ENCODE results near the gene ZBTB48. TPM values are rescaled to one million over a fixed set of nuclear protein-coding genes. Genes with fewer than 3 reads are reported as not detected.

Gene ZBTB48
- polyA plus RNA-seq, 1 experiment = 7.5 TPM

DNA sequence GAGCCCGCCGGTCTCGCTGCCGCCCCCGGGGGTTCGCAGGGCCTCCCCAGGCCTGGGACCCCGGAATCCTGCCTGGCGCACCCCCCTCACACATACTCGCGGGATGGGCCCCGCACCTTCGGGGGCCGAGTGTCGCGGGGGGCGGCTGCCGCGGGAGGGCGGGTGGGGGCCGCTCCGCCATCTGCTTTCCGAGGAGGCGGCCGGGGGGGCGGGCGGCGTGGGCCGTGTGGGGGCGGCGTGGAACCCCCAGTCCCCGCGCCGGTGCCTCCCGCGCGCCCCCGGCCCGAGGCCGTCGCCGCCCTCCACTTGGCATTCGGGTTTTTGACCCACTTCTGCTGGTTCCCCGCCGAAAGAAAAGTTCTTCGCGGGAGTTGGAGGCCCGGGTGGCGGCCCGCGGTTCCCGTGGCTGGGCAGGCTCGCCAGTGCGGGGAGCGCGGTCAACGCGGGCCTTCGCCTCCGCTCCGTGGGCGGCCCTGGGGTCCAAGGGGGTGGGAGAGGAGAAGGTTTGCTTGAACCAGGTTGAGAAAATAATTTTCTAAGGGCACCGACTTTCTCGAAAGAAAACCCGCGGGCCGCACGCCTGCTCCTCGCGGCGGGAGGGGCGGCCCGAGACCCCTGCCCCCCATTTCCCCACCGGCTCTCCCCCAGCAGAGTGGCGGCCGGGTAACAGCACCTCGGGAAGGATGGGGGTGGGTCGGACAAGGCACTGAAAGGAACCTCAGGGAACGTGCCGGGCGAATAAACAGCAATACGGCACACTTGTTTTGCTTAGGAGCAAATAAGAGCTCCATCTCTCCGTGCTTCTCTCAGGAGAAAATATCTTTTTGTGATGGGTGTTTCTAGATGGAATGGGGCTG, 35.4 kb downstream of the ZBTB48 start:
- POLR2A ChIA-PET = interaction anchor here (1.1 kb wide), 2 partner anchors 12 to 13 kb away, joined by 3 to 4 read pairs; no protein-coding TSS in a partner anchor
- peak overlapping the region; percentile 72 for H3K4me3 ChIP-seq (ENCODE audit: low read depth, low read length)
- CTCF ChIA-PET = interaction anchor here (1.1 kb wide), 1 partner anchor 31 kb away, joined by 4 read pairs; no protein-coding TSS in a partner anchor
- no peak for DNase-seq (ENCODE audit: low read depth, low spot score)
- TF ChIP-seq, protein P1, sequence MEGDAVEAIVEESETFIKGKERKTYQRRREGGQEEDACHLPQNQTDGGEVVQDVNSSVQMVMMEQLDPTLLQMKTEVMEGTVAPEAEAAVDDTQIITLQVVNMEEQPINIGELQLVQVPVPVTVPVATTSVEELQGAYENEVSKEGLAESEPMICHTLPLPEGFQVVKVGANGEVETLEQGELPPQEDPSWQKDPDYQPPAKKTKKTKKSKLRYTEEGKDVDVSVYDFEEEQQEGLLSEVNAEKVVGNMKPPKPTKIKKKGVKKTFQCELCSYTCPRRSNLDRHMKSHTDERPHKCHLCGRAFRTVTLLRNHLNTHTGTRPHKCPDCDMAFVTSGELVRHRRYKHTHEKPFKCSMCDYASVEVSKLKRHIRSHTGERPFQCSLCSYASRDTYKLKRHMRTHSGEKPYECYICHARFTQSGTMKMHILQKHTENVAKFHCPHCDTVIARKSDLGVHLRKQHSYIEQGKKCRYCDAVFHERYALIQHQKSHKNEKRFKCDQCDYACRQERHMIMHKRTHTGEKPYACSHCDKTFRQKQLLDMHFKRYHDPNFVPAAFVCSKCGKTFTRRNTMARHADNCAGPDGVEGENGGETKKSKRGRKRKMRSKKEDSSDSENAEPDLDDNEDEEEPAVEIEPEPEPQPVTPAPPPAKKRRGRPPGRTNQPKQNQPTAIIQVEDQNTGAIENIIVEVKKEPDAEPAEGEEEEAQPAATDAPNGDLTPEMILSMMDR (IDR thresholded peaks at IDR 0.05; ENCODE audit: low read depth, low read length) = no peak
- H3K27me3 ChIP-seq (ENCODE audit: control insufficient read depth, insufficient read depth, low read length) = no peaks in the 10 kb centered on the region
- no peaks in the 10 kb centered on the region; the same call in 1 of the 2 replicates for H3K9me3 ChIP-seq (ENCODE audit: control insufficient read depth, insufficient read depth, low read length)
- peak overlapping the region; percentile 21 for H3K27ac ChIP-seq (ENCODE audit: low read depth, low read length)

DNA sequence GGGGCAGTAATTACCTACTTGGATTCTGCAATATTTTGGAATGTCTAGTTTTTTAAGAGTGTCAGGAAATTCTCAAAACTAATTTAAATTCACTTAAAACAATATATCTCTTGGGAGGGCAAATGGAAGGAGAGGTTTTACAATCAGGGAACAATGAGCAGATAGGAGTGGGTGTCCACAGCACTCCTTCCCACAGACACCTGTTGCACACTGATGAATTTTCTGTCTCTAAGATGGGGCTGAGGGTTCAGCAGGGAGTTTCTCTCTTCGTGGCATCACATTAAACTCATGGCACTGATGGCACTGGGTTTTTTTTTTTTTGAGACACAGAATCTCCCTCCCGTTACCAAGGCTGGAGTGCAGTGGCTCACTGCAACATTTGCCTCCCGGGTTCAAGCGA, 39.3 kb downstream of the ZBTB48 start:
- TF ChIP-seq, protein P1 (IDR thresholded peaks at IDR 0.05; ENCODE audit: low read depth, low read length) = no peak
- no peaks in the 10 kb centered on the region; the same call in 1 of the 2 replicates for H3K9me3 ChIP-seq (ENCODE audit: control insufficient read depth, insufficient read depth, low read length)
- DNase-seq (ENCODE audit: low read depth, low spot score) = no peak
- POLR2A ChIA-PET = interaction anchor here (0.6 kb wide), 1 partner anchor 84 kb away, joined by 6 read pairs; no protein-coding TSS in a partner anchor
- H3K27ac ChIP-seq (ENCODE audit: low read depth, low read length) = no peak overlapping the region
- H3K4me3 ChIP-seq (ENCODE audit: low read depth, low read length) = no peak overlapping the region
- CTCF ChIA-PET = no interaction called here
- H3K27me3 ChIP-seq (ENCODE audit: control insufficient read depth, insufficient read depth, low read length) = no peaks in the 10 kb centered on the region

DNA sequence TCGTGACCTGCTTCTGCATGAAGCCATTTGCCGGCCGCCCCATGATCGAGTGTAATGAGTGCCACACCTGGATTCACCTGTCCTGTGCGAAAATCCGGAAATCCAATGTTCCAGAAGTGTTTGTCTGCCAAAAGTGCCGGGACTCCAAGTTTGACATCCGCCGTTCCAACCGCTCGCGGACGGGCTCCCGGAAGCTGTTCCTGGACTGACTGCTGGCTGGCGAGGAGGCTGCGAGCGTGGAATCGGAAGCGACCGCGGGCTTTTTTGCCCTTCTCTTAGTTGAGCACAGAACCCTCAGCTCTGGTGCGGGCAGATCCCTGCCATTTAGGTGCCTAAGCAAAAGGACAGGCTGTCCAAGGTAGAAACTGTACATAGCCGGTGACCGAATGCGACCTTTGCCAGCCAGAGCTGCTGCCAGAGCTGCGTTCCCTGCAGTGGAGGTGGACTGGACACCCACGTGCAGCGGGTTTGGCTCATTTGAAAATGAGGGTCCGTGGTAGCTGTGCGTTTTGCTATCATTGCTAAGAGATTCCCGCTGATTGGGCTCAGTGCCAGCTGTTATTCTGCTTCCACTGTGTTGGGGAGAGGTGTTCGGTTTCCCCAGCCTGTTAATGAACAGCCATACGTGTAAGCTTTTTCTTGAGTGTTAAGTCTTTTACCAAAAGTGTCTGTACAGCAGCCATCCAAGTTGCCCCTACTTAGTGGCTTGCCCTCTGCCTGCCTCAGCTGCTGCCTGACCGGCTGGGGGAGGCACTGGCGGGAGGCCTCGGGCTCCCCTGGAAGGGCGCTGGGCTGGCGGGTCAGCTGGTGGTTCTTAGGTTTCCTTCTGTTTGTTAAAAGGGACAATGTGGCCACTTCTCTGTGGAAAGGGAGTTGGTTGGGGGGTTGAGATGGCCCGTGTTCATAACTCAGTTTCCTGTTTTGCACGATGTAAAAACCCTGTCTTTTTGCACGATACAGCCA, 41.9 kb downstream of the ZBTB48 start:
- Histone ChIP-seq H3K9me3 (ENCODE audit: control insufficient read depth, insufficient read depth, low read length) (no peaks in the 10 kb centered on the region; the same call in 1 of the 2 replicates), H3K27ac (ENCODE audit: low read depth, low read length) (no peak overlapping the region), H3K4me3 (ENCODE audit: low read depth, low read length) (no peak overlapping the region), H3K27me3 (ENCODE audit: control insufficient read depth, insufficient read depth, low read length) (no peaks in the 10 kb centered on the region)
- ChIA-PET CTCF (interaction anchor here (0.5 kb wide), 1 partner anchor 69 kb away, joined by 3 read pairs; no protein-coding TSS in a partner anchor), POLR2A (no interaction called here)
- DNase-seq (ENCODE audit: low read depth, low spot score) = no peak
- TF ChIP-seq, protein P1 (IDR thresholded peaks at IDR 0.05; ENCODE audit: low read depth, low read length) = no peak

DNA sequence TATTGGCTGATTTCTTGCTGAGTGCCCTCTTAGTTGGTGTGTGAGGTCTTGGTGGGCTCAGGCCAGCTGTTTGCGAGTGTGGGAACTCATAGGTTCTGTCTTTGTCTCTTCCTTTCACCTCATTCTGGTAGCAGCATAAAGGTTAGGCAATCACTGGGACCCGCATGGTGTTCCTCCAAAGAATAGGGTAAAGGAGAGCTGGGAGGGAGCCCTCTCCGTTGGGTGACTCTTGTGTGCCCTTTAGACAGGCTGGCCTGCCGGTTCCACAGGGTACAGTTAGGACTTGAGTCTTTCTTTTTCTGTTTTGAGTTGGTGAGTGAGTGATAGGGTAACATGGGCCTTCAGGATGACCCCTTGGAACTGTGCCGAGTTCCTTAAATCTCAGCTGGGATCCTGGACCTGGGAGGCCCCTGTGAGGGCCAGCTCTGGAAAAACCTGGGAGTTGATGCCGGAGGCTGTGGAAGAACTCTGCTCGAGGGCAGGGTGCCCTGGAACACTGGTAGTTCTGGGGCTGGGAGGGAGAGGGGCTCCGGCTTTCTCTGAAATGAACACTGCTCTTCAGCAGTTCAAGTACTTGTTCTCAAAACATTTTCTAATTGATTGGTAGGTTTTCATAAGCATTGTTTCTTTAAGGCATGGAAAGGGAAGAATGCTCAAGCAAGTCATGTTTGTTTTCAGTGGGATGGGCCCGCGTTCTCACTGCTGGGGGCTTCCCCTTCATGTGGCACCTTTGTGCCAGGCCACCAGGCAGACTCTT, 42.8 kb downstream of the ZBTB48 start:
- H3K4me3 ChIP-seq (ENCODE audit: low read depth, low read length) = no peak overlapping the region
- no peak overlapping the region for H3K27ac ChIP-seq (ENCODE audit: low read depth, low read length)
- ChIA-PET POLR2A (no interaction called here), CTCF (interaction anchor here (0.5 to 1.5 kb wide), 2 partner anchors 68 to 70 kb away, joined by 3 to 4 read pairs; partner anchors contain the start of genes NOL9 and TAS1R1)
- no peaks in the 10 kb centered on the region; the same call in 1 of the 2 replicates for H3K9me3 ChIP-seq (ENCODE audit: control insufficient read depth, insufficient read depth, low read length)
- no peak for DNase-seq (ENCODE audit: low read depth, low spot score)
- TF ChIP-seq, protein P1 (IDR thresholded peaks at IDR 0.05; ENCODE audit: low read depth, low read length) = no peak
- H3K27me3 ChIP-seq (ENCODE audit: control insufficient read depth, insufficient read depth, low read length) = no peaks in the 10 kb centered on the region

All from AG04450 (cell line).